GM12864 (cell line): ENCODE data around the gene NOS1AP.

ENCODE experiments used
- DNase-seq: peaks from one replicate; pipeline ENCODE4 v3.0.0-alpha.2; 2011; ENCODE audit warnings: low read depth
- H3K4me3 ChIP-seq: 2 replicates; pipeline ENCODE4 v1.5.1; 2011; ENCODE audit warnings: mild to moderate bottlenecking, low read depth, low read length, control low read depth
- TF ChIP-seq, protein P1 (sequence below): IDR thresholded peaks from 2 replicates; pipeline ENCODE4 v1.5.1; 2011; ENCODE audit warnings: low read depth, mild to moderate bottlenecking, moderate library complexity, low read length, control low read depth, inconsistent platforms; ENCODE audit errors: missing control alignments

The NOS1AP gene

DNA sequence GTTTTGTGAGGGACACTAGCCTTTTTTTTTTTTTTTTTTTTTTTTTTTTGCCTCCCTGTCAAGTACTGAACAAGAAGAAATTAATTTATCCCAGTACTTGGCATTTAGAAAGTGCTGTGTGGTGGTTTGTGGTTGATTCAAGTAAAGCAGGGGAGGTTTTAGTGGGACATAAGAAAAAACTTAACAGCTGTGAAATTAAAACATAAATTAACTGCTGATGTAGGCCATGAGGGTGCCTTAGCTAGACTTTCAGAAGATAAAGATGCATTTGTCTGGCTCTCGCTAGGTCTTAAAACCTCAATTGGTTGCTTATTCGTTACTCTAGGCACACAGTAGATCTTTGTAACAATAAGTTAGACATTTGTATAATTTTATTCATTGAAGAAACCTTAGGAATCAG is 254.9 kb downstream of the NOS1AP start:
- TF ChIP-seq, protein P1, sequence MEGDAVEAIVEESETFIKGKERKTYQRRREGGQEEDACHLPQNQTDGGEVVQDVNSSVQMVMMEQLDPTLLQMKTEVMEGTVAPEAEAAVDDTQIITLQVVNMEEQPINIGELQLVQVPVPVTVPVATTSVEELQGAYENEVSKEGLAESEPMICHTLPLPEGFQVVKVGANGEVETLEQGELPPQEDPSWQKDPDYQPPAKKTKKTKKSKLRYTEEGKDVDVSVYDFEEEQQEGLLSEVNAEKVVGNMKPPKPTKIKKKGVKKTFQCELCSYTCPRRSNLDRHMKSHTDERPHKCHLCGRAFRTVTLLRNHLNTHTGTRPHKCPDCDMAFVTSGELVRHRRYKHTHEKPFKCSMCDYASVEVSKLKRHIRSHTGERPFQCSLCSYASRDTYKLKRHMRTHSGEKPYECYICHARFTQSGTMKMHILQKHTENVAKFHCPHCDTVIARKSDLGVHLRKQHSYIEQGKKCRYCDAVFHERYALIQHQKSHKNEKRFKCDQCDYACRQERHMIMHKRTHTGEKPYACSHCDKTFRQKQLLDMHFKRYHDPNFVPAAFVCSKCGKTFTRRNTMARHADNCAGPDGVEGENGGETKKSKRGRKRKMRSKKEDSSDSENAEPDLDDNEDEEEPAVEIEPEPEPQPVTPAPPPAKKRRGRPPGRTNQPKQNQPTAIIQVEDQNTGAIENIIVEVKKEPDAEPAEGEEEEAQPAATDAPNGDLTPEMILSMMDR, result no peak
- DNase-seq, result no peak

DNA sequence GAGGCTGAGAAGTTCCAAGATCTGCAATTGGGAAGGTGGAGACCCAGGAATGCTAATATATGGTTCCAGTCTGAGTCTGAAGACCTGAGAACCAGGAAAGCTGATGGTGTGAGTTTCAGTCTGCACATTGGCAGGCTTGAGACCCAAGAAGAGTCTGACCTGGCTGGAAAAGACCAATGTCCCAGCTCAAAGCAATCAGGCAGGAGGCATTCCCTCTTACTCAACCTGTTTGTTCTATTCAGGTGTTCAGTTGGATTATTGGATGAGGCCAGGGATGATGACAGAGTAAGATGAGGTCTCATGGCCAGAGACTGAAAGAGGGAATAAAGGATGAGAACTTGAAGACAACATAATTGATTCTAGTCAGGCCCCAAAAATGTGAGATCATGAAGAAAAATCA is 257.1 kb downstream of the NOS1AP start:
- DNase-seq, result no peak
- TF ChIP-seq, protein P1, result no peak
- H3K4me3 ChIP-seq, result no peak overlapping the region

More for the DNA sequence above, 254.9 kb downstream of the NOS1AP start:
- no peak overlapping the region for H3K4me3 ChIP-seq

GRCh38 chr1:162327144-162327787 is 257.8 kb downstream of the NOS1AP start:
- TF ChIP-seq, protein P1, result no peak
- no peak overlapping the region for H3K4me3 ChIP-seq
- DNase-seq, result no peak

DNA sequence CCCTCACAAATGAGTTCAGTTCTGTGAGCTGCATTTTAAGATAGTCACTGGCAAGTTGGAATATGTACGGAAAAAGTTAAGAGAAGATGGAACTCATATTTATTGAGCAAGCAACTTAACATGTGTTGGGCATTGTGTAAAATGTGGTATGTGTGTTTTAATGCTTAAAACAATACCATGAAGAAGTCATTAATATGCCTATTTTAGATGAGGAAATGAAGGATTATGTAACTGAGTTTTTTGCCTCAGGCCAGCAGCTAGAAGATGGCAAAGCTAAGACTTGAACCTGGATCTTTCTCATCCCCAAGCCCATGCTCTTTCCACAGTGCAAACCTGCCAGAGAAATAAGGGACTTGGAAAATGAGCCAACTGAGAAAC is 258.3 kb downstream of the NOS1AP start:
- TF ChIP-seq, protein P1, result no peak
- no peak overlapping the region for H3K4me3 ChIP-seq

DNA sequence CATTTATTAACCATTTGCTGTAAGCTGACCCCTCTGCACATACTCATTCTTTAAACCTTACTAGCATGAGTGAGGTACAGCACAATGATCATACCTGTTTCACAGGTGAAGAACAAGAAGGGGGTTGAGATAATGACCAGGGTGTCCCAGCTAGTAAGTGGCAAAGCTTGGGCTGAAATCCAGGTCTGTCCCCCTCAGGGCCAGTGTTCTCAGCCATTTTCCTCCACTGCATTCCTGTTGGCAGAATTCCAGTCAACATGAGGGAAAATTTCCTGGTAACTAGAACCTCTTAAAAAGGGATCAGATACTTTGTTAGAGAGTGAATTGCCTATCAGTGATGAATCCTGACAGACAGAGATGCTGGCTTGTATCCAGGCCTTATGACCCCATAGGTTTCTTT is 259.0 kb downstream of the NOS1AP start:
- no peak overlapping the region for H3K4me3 ChIP-seq
- no peak for DNase-seq
- TF ChIP-seq, protein P1, result no peak

More for the DNA sequence above, 258.3 kb downstream of the NOS1AP start:
- no peak for DNase-seq

GRCh38 chr1:162329826-162330225 is 260.3 kb downstream of the NOS1AP start:
- no peak for DNase-seq
- TF ChIP-seq, protein P1, result no peak
- H3K4me3 ChIP-seq, result no peak overlapping the region

- TF ChIP-seq, protein P1, result no peak
- no peak overlapping the region for H3K4me3 ChIP-seq
- no peak for DNase-seq
These were observed 264.5 kb downstream of the NOS1AP start for GRCh38 chr1:162333991-162334390.
